Stimulated activated CD8-positive, alpha-beta memory T cell treated with anti-CD3 and anti-CD28 coated beads, Interleukin-7, amount 100 ng/mL, for 1 hour (primary cell): ENCODE data around the gene PPIP5K2.
A peak's percentile ranks its signal among the peaks of the same experiment; 100 is the strongest.

ENCODE experiments used
- DNase-seq, 2 donors: peaks; one replicate each; pipeline ENCODE4 v3.0.0-alpha.2; 2020; ENCODE audit warnings: low read depth in 2 of 2

PPIP5K2 gene

GRCh38 chr5:103247118-103247517 is 127.0 kb downstream of the PPIP5K2 start:
- no peak for DNase-seq

DNA sequence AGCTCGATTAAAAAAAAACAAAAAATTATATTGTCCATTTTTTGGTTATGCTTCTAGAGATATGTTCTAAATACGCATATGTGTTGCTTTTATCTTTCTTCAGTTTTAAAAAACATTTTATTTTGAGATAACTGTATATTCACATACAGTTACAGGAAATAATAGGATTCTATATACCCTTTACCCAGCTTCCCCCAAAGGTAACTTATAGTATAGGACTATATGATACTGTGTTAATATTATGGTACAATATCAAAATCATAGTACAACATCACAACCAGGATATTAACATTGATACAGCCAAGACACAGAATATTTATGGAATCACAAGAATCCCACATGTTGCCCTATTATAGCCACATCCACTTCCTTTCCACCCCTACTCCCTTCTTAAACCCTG is 129.0 kb downstream of the PPIP5K2 start:
- no peak for DNase-seq

DNA sequence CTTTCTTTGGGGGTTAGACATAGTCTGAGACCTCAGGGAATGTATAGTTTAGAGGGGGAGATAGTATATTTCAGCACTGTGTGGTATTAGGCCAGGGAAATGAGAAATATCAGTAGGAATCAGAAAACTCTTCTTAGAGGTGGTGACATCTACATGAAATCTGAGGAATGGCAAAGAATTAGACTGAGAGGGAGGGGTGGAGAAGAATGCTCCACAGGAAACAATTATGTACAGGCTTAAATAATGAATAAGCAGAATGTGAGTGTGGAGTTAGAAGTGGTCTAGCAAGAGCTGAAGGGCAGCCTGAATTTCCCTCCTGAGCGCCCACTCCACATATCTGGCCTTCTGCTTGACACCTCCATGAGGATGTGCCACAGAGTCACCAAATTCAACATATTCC is 134.8 kb downstream of the PPIP5K2 start:
- no peak for DNase-seq

DNA sequence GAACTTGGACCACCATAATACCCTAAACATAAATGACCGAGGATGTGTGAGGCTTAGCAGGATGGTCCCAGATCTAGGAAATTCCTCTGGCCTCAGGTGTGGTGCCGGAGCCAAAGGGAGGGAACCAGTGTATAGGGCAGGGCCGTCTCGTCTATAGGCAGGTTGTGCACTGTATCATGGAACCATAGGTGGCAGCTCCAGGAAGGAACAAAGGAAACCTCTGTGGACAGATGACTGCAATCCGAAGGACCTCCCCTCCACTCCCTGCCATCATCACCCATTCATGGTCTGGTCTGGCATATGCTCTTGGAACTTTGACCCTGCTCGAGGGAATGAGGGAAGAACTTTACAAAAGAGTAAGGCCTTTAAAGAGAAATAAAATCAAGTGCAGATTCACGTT is 135.6 kb downstream of the PPIP5K2 start:
- no peak for DNase-seq

DNA sequence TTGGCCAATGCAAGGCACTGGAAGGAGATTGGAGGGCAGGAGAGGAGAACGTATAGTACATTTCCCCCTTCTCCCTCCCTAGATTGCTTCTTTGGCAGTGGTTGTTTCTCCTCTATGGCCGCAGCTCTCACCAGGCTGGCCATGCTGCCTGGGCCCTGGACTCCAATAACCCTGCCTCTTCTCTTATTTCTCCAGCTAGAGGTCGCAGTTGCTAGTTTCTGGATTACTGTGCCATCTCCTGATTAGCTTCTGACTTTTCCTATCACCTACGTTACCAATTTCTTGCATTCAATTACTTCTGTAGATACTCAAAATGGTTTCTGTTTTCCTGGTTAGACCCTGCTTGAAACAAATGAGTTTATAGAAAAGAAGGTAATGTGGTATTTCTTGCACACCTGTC is 136.1 kb downstream of the PPIP5K2 start:
- no peak for DNase-seq

DNA sequence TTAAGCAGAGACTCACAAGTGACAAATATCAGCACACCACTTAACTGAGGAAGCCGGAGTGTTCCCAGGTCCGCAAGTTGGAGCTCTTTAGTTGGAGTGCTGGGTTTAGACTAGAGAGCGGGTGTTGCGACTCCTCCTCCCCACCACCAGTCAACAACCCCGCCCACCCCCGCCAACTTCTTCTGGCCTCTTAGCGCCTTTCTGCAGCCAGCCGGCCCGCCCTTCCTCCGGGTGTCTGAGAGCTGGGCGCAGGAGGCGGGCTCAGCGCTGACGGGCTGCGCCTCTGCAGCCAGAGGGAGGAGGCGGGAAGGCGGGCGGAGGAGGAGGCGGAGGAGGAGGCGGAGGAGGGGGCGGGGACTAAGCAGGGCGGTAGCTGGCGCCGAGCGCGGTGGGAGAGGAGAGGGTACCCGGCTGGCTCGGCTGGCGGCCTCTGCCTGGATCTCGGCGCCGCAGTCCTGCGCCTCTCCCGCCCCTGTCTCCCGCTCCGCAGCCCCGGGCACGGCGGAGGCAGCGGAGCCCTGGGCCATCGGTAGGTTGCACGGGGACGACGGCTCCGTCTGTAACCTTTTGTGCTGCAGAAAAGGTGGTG is 138.4 kb downstream of the PPIP5K2 start, which contains the start of gene MACIR:
Gene MACIR (plus strand): TSS at position 396 of the 589 bp plus-strand sequence. CDS start 17,157 bp downstream, outside the sequence.
- peak; percentile 86 to 88 for DNase-seq

DNA sequence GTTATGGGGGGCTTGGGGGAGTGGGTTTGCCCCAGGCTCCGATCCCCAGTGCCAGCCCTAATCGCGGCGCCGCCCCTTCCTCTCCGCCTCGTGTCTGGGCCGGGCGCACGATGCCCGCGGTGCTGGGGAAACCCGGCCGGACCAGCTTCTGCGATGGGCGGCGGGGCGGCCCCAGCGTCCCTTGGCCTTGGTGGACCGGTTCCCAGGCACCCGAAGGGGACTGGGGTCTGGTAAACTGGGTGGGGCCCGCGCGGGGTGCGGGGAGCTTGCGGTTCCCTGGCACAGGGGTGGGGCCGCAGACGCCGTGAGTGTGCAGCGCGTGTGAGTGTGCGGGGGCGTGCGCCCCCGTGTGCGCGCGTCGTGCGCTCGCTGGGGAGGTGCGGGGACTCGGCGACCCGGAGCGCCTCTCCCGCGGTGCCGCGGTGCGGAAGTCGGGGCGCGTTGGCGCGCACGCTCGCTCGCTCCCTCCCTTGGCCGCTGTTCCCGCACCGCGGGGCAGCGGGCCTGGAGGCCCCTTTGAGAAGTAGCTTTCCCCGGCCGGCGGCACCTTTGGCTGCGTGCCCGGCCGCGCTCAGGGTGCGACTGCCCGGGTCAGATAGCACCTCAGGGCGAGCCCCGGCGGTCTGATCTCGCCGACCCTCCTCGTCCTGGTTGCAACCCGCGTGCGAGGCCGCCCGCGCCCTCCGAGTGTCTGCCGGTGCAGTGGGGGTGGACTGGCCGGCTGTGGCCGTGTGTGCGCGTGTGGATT is 139.0 kb downstream of the PPIP5K2 start:
- DNase-seq: peak; percentile 13 to 16

GRCh38 chr5:103259705-103260355 is 139.7 kb downstream of the PPIP5K2 start:
- no peak for DNase-seq

- DNase-seq: no peak
Measured at GRCh38 chr5:103260951-103261350, 140.8 kb downstream of the PPIP5K2 start.
